GM13977 (cell line): ENCODE results near the gene NDFIP2.
A peak's percentile ranks its signal among the peaks of the same experiment; 100 is the strongest.

Experiments
- DNase-seq: peaks from one replicate; pipeline ENCODE4 v3.0.0; 2012; ENCODE audit warnings: low spot score
- CTCF ChIP-seq: IDR thresholded peaks from 2 replicates; pipeline ENCODE4 v1.5.1; 2012; ENCODE audit warnings: mild to moderate bottlenecking, control low read depth; ENCODE audit not compliant: insufficient read depth; ENCODE audit errors: extremely low read depth, missing control alignments
- in situ Hi-C: fragments of 300-500 bp; cut with MboI; formaldehyde crosslinking; loops from one replicate; pipeline ENCODE4 v1.12.0; 2022; ENCODE audit warnings: low sequenced_read_pairs, low pct_unique_long_range_greater_than_20kb, mixed read lengths, inconsistent platforms; ENCODE audit not compliant: unreplicated experiment

NDFIP2 gene

GRCh38 chr13:79512950-79513349 lies 32.0 kb downstream of the NDFIP2 start:
- TF ChIP-seq CTCF: no peak
- in situ Hi-C loops: no loop called here
- no peak for DNase-seq

GRCh38 chr13:79516595-79516994 lies 35.6 kb downstream of the NDFIP2 start:
- in situ Hi-C loops: no loop called here

GRCh38 chr13:79519255-79519654 lies 38.3 kb downstream of the NDFIP2 start:
- in situ Hi-C loops: no loop called here
- no peak for TF ChIP-seq CTCF
- no peak for DNase-seq

More at GRCh38 chr13:79516595-79516994, 35.6 kb downstream of the NDFIP2 start:
- DNase-seq: no peak
- no peak for TF ChIP-seq CTCF

- in situ Hi-C loops: no loop called here
- TF ChIP-seq CTCF: no peak
- peak; percentile 28 for DNase-seq
Measured at GRCh38 chr13:79522583-79522982, 41.6 kb downstream of the NDFIP2 start.

GRCh38 chr13:79525064-79525857 lies 44.3 kb downstream of the NDFIP2 start:
- in situ Hi-C loops: no loop called here
- no peak for DNase-seq

GRCh38 chr13:79527698-79528097 lies 46.7 kb downstream of the NDFIP2 start:
- DNase-seq: no peak
- TF ChIP-seq CTCF: no peak
- in situ Hi-C loops: no loop called here

More at GRCh38 chr13:79525064-79525857, 44.3 kb downstream of the NDFIP2 start:
- TF ChIP-seq CTCF: no peak

GRCh38 chr13:79528356-79528755 lies 47.4 kb downstream of the NDFIP2 start:
- in situ Hi-C loops: no loop called here
- DNase-seq: no peak
- TF ChIP-seq CTCF: no peak
